ENCODE data around the gene NMS.

The NMS gene, protein sequence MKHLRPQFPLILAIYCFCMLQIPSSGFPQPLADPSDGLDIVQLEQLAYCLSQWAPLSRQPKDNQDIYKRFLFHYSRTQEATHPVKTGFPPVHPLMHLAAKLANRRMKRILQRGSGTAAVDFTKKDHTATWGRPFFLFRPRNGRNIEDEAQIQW

DNA sequence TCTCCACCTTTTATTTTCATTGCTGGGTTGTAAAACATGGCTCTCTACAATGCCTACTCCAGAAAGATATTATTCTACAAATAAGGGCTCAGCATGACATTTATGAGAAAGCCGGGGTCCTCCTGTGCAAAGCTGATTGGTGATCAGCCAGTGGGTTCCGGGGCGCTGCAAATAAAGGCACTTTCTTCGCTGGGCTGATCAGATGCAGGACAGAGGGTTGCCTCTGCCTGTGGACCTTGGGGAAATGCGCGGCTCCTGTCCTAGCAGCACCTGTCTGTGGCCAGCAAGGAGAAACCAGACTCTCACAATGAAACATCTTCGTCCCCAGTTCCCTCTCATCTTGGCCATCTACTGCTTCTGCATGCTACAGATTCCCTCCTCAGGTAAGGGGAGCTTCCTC, at the start of gene NMS:
TSS of gene NMS (plus strand) at position 301 of the 400 bp plus-strand sequence. CDS start at position 308, 7 bp downstream.
- TF ChIP-seq, protein P1, sequence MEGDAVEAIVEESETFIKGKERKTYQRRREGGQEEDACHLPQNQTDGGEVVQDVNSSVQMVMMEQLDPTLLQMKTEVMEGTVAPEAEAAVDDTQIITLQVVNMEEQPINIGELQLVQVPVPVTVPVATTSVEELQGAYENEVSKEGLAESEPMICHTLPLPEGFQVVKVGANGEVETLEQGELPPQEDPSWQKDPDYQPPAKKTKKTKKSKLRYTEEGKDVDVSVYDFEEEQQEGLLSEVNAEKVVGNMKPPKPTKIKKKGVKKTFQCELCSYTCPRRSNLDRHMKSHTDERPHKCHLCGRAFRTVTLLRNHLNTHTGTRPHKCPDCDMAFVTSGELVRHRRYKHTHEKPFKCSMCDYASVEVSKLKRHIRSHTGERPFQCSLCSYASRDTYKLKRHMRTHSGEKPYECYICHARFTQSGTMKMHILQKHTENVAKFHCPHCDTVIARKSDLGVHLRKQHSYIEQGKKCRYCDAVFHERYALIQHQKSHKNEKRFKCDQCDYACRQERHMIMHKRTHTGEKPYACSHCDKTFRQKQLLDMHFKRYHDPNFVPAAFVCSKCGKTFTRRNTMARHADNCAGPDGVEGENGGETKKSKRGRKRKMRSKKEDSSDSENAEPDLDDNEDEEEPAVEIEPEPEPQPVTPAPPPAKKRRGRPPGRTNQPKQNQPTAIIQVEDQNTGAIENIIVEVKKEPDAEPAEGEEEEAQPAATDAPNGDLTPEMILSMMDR (IDR thresholded peaks at IDR 0.05; ENCODE audit: extremely low read depth, insufficient read depth, missing control alignments) = no peak
- DNase-seq (ENCODE audit: low spot score) = no peak
- in situ Hi-C loops (cut with MboI; ENCODE audit: low pct_unique_long_range_greater_than_20kb, low sequenced_read_pairs, unreplicated experiment) = no loop called here

DNA sequence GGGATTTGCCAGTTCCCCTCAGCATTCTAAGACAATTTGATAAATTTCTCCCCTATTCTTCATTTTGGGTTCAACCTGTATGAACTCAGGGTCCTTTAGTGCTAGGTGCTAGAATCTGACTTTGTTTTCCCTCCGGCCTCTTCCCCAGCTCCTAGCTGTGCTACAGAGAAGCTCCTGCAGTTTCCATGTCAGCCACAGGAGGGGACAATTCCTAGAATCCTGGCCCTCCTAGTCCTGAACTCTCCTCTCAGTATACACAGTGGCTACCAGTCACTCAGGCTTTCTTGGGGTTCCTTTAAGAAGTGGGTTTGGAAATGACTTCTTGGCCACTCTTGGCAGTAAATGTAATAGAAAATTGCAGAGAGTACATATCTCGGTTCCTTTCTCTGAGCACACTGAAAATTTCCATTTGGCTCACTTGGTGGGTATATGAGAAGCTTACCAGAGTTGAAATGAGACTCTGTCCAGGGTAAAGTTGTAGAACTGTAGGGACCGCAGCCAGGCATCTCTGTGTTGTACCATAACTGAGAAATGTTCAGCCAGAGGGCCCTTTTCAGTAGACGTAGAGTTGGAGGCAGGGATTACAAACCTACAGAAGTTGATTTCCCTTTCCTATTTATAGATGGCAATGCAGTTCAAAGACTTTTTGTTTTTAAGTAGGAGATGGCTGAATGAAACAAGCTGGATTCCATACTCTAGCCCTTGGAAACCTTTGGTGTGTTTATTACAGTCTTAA, 47.8 kb upstream of the NMS start:
- TF ChIP-seq, protein P1 (IDR thresholded peaks at IDR 0.05; ENCODE audit: extremely low read depth, insufficient read depth, missing control alignments) = peak; percentile 23
- no peak for DNase-seq (ENCODE audit: low spot score)
- in situ Hi-C loops (cut with MboI; ENCODE audit: low pct_unique_long_range_greater_than_20kb, low sequenced_read_pairs, unreplicated experiment) = no loop called here

DNA sequence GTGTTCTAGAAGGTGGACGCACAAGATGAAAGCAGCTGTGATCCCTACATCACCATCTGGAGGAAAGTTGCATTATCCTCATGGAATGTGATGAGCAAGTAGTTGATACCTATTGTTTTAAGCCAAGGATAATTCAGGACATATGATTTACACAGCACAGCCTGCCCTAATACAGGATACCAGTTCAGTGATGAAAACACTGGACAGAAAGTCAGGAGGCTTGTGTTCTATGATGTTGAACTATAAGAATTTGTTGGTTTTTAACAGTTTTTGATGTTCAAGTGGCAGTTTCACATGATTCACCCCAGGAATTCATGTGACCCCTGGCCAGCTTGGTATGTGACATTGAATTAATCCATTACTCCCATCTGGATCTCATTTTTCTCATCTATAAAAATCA, 46.7 kb upstream of the NMS start:
- TF ChIP-seq, protein P1 (IDR thresholded peaks at IDR 0.05; ENCODE audit: extremely low read depth, insufficient read depth, missing control alignments) = no peak
- in situ Hi-C loops (cut with MboI; ENCODE audit: low pct_unique_long_range_greater_than_20kb, low sequenced_read_pairs, unreplicated experiment) = no loop called here
- no peak for DNase-seq (ENCODE audit: low spot score)

DNA sequence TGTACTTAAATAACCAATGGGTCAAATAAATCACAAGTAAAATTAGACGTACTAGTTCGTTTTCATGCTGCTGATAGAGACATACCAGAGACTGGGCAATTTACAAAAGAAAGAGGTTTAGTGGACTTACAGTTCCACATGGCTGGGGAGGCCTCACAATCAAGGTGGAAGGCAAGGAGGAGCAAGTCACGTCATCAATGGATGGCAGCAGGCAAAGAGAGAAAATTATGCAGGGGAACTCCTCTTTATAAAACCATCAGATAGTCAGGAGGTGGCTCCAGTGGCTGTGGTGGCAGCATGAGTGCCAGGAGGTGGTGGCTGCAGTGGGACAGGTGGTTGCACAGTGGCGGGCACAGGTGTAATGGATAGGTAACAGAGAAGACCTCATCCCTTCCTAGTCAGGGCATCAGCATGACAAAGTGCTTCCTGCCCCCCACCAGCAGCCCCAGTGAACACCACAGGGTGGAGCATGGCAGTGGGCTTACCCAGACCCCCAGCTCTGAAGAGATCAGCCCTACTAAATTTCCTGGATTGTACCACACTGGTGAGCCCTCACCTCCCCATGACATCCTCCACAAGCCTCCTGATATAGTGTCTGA, 45.9 kb upstream of the NMS start:
- DNase-seq (ENCODE audit: low spot score) = no peak
- in situ Hi-C loops (cut with MboI; ENCODE audit: low pct_unique_long_range_greater_than_20kb, low sequenced_read_pairs, unreplicated experiment) = no loop called here
- TF ChIP-seq, protein P1 (IDR thresholded peaks at IDR 0.05; ENCODE audit: extremely low read depth, insufficient read depth, missing control alignments) = no peak

DNA sequence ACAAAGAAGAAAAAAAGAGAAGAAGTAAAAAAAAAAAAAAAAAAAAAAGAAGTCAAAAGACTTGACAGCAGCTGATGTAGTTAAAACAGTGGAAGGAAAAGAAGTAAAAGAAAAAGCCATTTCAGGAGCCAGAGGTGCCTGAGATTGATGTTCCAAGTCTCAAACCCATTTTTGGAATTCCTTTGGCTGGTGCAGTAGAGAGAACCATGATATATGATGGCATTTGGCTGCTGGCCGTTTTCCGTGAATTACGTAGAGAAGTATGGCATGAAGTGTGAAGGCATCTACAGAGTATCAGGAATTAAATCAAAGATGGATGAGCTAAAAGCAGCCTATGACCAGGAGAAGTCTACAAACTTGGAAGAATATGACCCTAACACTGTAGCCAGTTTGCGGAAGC, 45.2 kb upstream of the NMS start:
- TF ChIP-seq, protein P1 (IDR thresholded peaks at IDR 0.05; ENCODE audit: extremely low read depth, insufficient read depth, missing control alignments) = no peak
- no peak for DNase-seq (ENCODE audit: low spot score)
- in situ Hi-C loops (cut with MboI; ENCODE audit: low pct_unique_long_range_greater_than_20kb, low sequenced_read_pairs, unreplicated experiment) = no loop called here

DNA sequence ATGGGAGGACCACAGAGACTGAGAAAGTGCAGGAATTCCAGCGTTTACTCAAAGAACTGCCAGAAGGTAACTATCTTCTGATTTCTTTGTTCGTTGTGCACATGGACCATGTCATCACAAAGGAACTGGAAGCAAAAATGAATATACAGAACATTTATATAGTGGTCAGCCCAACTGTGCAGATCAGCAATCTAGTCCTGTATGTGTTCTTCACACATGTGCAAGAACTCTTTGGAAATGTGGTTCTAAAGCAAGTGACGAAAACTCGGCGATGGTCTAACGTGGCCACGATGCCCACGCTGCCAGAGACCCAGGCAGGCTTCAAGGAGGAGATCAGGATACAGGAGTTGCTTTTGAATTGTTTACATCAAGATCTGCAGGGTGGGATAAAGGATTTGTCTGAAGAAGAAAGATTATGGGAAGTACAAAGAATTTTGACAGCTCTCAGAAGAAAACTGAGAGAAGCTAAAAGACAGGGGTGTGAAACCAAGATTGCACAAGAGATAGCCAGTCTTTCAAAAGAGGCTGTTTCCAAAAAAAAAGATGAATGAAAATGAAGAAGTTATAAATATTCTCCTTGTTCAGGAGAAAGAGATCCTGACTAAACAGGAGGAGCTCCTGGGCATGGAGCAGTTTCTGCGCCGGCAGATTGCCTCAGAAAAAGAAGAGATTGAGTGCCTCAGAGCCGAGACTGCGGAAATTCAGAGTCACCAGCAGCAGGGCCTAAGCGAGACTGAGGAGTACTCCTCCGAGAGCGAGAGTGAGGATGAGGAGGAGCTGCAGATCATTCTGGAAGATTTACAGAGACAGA, 44.5 kb upstream of the NMS start:
- DNase-seq (ENCODE audit: low spot score) = no peak
- in situ Hi-C loops (cut with MboI; ENCODE audit: low pct_unique_long_range_greater_than_20kb, low sequenced_read_pairs, unreplicated experiment) = no loop called here
- TF ChIP-seq, protein P1 (IDR thresholded peaks at IDR 0.05; ENCODE audit: extremely low read depth, insufficient read depth, missing control alignments) = no peak

Measured in GM13977 (cell line).